Left lobe of liver (tissue), 2 donors: ENCODE data around the gene GPRASP1. TPM values are rescaled to one million over a fixed set of nuclear protein-coding genes. Genes with fewer than 3 reads are reported as not detected.

Source experiments
- ATAC-seq: fragments of 200-7000 bp; cut with Tn5 transposase; one replicate; pipeline ENCODE4 v1.9.1; 2020; ENCODE audit warnings: mild to moderate bottlenecking, moderate library complexity
- DNase-seq: peaks from one replicate; pipeline ENCODE4 v3.0.0-alpha.2; 2020; ENCODE audit warnings: low spot score
- total RNA-seq: library from RNA; stranded (reverse); gene quantifications from one replicate; pipeline ENCODE4 v1.2.1, GENCODE V29; 2021
- donor health status: DM: no; HTN: no; CAD: no; lungs with moderate emphysema.
- donor health status: DM: no; HTN: yes; CAD: no.

GPRASP1 gene
- total RNA-seq, 1 donor from 2014 or later: 1.4 TPM

DNA sequence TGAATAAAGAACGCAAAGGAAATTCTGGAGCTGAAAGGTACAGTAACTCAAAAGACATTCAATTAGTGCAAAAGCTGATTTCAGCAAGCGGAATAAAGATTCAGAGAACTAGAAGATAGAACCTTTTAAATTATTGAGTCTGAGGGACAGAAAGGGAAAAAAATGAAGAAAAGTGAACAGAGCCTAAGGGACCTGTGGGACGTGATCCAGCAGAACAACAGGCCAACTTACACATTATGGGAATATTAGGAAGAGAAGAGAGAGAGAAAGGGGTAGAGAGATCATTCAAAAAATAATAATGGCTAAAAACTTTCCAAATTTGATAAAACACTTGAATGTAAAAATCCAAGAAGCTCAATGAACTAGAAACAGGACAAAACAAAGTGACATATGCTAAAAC lies 43.5 kb downstream of the GPRASP1 start:
- DNase-seq (no peak), ATAC-seq (no peak)

DNA sequence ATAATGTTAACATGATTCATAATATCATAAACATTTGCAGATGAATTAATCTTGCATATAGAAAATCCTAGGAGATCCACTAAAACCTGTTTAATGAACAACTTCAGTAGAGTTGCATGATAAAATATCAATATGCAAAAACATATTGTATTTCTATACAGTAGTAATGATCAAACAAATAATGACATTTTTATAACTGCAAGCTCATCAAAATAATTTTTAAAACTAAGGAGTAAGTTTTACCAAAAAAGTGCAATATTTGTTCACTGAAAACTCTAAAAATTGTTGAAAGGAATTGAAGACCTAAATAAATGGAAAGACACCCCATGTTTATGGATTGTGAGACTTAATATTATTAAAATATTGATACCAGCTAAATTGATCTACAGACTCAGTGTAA lies 45.0 kb downstream of the GPRASP1 start:
- no peak for DNase-seq
- no peak for ATAC-seq

DNA sequence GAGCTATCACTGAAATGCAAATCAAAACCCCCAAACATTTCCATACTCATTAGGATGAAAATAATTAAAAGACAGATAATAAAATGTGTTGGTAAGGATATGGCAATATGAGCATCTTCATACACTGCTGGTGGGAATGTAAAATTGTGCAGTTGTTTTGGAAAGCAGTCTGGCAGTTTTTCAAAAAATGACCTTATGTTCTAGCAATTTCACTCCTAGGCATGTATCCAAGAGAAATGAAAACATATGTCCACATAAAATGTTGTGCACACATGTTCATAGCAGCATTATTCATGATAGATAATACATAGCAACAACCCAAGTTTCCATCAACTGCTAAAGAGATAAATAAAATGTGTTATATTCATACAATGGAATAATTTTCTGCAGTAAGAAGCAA lies 46.2 kb downstream of the GPRASP1 start:
- DNase-seq (no peak), ATAC-seq (no peak)

Other genes with a start within 250 kb of the GPRASP1 start
- gene NXF2B, start 211.5 kb upstream of the GPRASP1 start, total RNA-seq: not detected
- gene TCP11X2, start 179.7 kb upstream of the GPRASP1 start, total RNA-seq: not detected
- gene TMSB15A, start 134.7 kb upstream of the GPRASP1 start, total RNA-seq: not detected
- 4.7 TPM for gene ARMCX5, start 52.0 kb upstream of the GPRASP1 start, total RNA-seq
- gene GPRASP2, start 61.0 kb downstream of the GPRASP1 start, total RNA-seq: 5.5 TPM
- gene GPRASP3, start 69.3 kb downstream of the GPRASP1 start, total RNA-seq: 2.4 TPM